HepG2 (cell line): ENCODE data around the gene ITCH. TPM values are rescaled to one million over a fixed set of nuclear protein-coding genes. Genes with fewer than 3 reads are reported as not detected.

ENCODE experiments used
- BCL6 ChIP-seq: IDR thresholded peaks from 2 replicates; pipeline ENCODE4 v1.6.1; 2016; ENCODE audit warnings: missing genetic modification reagents, missing compliant biosample characterization
- BHLHE40 ChIP-seq: IDR thresholded peaks from 2 replicates; pipeline ENCODE4 v1.6.1; 2011; ENCODE audit warnings: low read length, improper control_type of control experiment
- ELF3 ChIP-seq: IDR thresholded peaks from 2 replicates; pipeline ENCODE4 v1.6.1; 2016; ENCODE audit warnings: missing genetic modification reagents, missing compliant biosample characterization
- FOXA1 ChIP-seq, 2 experiments: fragments of 450-650 bp in 1 of 2; sonication (generic) in 1 of 2; formaldehyde crosslinking in 1 of 2; IDR thresholded peaks; 2 replicates each; pipeline versions ENCODE4 v1.4.0 to v1.6.1; 2016 to 2020; ENCODE audit warnings: missing genetic modification reagents in 1 of 2
- GPN1 ChIP-seq: sonication (generic); formaldehyde crosslinking; IDR thresholded peaks from 2 replicates; pipeline ENCODE4 v1.5.1; 2020; ENCODE audit warnings: missing genetic modification reagents, borderline replicate concordance
- MED13 ChIP-seq: sonication (generic); formaldehyde crosslinking; IDR thresholded peaks from 2 replicates; pipeline ENCODE4 v1.5.0; 2020; ENCODE audit warnings: missing genetic modification reagents
- NR2C2 ChIP-seq: sonication (generic); formaldehyde crosslinking; IDR thresholded peaks from 2 replicates; pipeline ENCODE4 v1.4.0; 2020; ENCODE audit warnings: missing genetic modification reagents, mild to moderate bottlenecking, moderate library complexity, borderline replicate concordance
- PRPF4 ChIP-seq: fragments of 200-400 bp; formaldehyde crosslinking; IDR thresholded peaks from 2 replicates; pipeline ENCODE4 v1.6.1; 2016; ENCODE audit warnings: low read length, low read depth; ENCODE audit not compliant: poor library complexity, severe bottlenecking
- SIX1 ChIP-seq: sonication (generic); formaldehyde crosslinking; IDR thresholded peaks from 2 replicates; pipeline ENCODE4 v1.4.0; 2020; ENCODE audit warnings: missing genetic modification reagents, borderline replicate concordance
- ZC3H4 ChIP-seq: sonication (generic); formaldehyde crosslinking; IDR thresholded peaks from 2 replicates; pipeline ENCODE4 v1.4.0; 2020; ENCODE audit warnings: missing genetic modification reagents, borderline replicate concordance
- ZFP62 ChIP-seq: sonication (generic); formaldehyde crosslinking; IDR thresholded peaks from 2 replicates; pipeline ENCODE4 v1.4.0; 2020; ENCODE audit warnings: missing genetic modification reagents
- ZFP91 ChIP-seq: sonication (generic); formaldehyde crosslinking; IDR thresholded peaks from 2 replicates; pipeline ENCODE4 v1.9.0; 2022; ENCODE audit warnings: missing genetic modification reagents, mild to moderate bottlenecking, borderline replicate concordance
- ZNF274 ChIP-seq: sonication (generic); formaldehyde crosslinking; IDR thresholded peaks from 2 replicates; pipeline ENCODE4 v1.5.1; 2020; ENCODE audit warnings: mild to moderate bottlenecking, missing genetic modification reagents
- ZNF367 ChIP-seq: sonication (generic); formaldehyde crosslinking; IDR thresholded peaks from 2 replicates; pipeline ENCODE4 v1.4.0; 2020; ENCODE audit warnings: missing genetic modification reagents, borderline replicate concordance
- ZNF547 ChIP-seq: sonication (generic); formaldehyde crosslinking; IDR thresholded peaks from 2 replicates; pipeline ENCODE4 v1.5.1; 2020; ENCODE audit warnings: mild to moderate bottlenecking, missing genetic modification reagents
- ZNF562 ChIP-seq: sonication (generic); formaldehyde crosslinking; IDR thresholded peaks from 2 replicates; pipeline ENCODE4 v1.8.0; 2022; ENCODE audit warnings: missing genetic modification reagents, borderline replicate concordance
- ZNF639 ChIP-seq: conservative IDR thresholded peaks from 2 replicates; pipeline ENCODE4 v1.6.1; 2018; ENCODE audit warnings: missing genetic modification reagents
- ZNF781 ChIP-seq: sonication (generic); formaldehyde crosslinking; IDR thresholded peaks from 2 replicates; pipeline ENCODE4 v1.5.1; 2020; ENCODE audit warnings: borderline replicate concordance, mild to moderate bottlenecking, missing genetic modification reagents; ENCODE audit errors: not compliant biosample characterization
- ZNF891 ChIP-seq: sonication (generic); formaldehyde crosslinking; IDR thresholded peaks from 2 replicates; pipeline ENCODE4 v1.5.0; 2020; ENCODE audit warnings: mild to moderate bottlenecking, missing genetic modification reagents
- polyA plus RNA-seq, 8 experiments: library from polyadenylated mRNA; depleted of rRNA in 3 of 8; stranded (reverse) in 7 of 8; unstranded in 1 of 8; fragments of >200 nt; fragmentation: Illumina TruSeq in 4 of 8; extraction: Trizol in 4 of 8; gene quantifications; 2 replicates each; pipeline versions ENCODE4 v1.2.1 to v1.2.3, GENCODE V29; 2011 to 2016; ENCODE audit warnings: low read depth in 4 of 8, missing spikeins in 1 of 8, mixed read lengths in 1 of 8; ENCODE audit not compliant: insufficient read depth in 1 of 8
- total RNA-seq, 5 experiments: library from RNA; depleted of rRNA; stranded (reverse); fragments of >200 nt; fragmentation: Illumina TruSeq; extraction: Trizol; gene quantifications; 2 replicates each; pipeline ENCODE4 v1.2.3, GENCODE V29; 2016; ENCODE audit warnings: low read depth in 1 of 5
- TF ChIP-seq, protein P1 (sequence below): sonication (generic); formaldehyde crosslinking; IDR thresholded peaks from 2 replicates; pipeline ENCODE4 v1.5.1; 2020; ENCODE audit warnings: mild to moderate bottlenecking, missing genetic modification reagents

ITCH gene
- total and polyA plus RNA-seq, 2 of the 13 experiments (the other 11 are each of a cell fraction or from before 2014, with no cell fraction given) = 20.5 to 112 TPM

DNA sequence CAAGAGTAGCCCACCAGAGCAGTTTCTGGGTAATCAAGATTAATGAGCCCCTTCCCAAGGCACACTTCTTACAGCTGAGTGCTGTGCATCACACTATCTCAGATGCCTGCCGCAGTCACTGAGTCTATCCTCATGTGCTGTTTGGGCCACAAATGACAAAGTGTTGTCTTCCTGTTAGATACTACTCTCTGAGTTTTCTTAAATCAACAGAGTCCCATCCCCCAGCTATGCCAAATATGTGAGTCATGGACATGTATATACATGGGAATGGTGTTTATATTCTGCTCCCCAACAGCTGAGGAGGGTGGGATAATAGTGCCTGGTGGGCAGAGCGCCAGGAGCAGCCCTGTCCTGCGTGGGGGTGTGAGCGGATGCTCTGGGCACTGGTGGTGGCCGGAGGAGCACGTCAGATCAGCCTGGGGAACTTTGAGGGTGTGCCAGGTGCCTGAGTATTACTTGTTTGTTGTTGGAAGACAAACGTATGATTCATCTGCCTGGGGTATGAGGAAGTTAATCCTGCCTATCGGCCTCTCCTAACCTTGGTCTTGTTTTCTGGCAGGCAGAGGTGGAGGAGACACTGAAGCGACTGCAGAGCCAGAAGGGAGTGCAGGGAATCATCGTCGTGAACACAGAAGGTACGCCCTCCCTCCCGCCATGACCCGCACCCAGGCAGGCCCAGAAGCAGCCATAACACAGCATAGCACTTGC lies 162.8 kb downstream of the ITCH start (continued):
- TF ChIP-seq ZNF891 (CRISPR knock-in tag) (peak; percentile 15; the same call in 1 of the 2 replicates), PRPF4 (peak; percentile 67), BCL6 (CRISPR knock-in tag) (peak; percentile 79), MED13 (no peak), ZNF547 (CRISPR knock-in tag) (0 out of 2 replicates have a peak, but pooled peaks have one; percentile 41), ELF3 (CRISPR knock-in tag) (peak; percentile 100), ZFP91 (CRISPR knock-in tag) (peak; percentile 90), SIX1 (CRISPR knock-in tag) (peak; percentile 35; the same call in 1 of the 2 replicates), FOXA1 (IDR thresholded peaks at IDR 0.05) (peak; percentile 88), FOXA1 (CRISPR knock-in tag; IDR thresholded peaks at IDR 0.05) (peak; percentile 93), ZNF562 (no peak), BHLHE40 (no peak), ZNF781 (peak; percentile 64), ZNF367 (no peak), NR2C2 (CRISPR knock-in tag) (peak; percentile 39; the same call in 1 of the 2 replicates), ZC3H4 (peak; percentile 89; the same call in 1 of the 2 replicates), GPN1 (CRISPR knock-in tag) (no peak), ZNF639 (CRISPR knock-in tag) (peak; percentile 57; the same call in 1 of the 2 replicates), ZNF274 (no peak; the same call in 1 of the 2 replicates), ZFP62 (CRISPR knock-in tag) (0 out of 2 replicates have a peak, but pooled peaks have one; percentile 68)
- TF ChIP-seq, protein P1, sequence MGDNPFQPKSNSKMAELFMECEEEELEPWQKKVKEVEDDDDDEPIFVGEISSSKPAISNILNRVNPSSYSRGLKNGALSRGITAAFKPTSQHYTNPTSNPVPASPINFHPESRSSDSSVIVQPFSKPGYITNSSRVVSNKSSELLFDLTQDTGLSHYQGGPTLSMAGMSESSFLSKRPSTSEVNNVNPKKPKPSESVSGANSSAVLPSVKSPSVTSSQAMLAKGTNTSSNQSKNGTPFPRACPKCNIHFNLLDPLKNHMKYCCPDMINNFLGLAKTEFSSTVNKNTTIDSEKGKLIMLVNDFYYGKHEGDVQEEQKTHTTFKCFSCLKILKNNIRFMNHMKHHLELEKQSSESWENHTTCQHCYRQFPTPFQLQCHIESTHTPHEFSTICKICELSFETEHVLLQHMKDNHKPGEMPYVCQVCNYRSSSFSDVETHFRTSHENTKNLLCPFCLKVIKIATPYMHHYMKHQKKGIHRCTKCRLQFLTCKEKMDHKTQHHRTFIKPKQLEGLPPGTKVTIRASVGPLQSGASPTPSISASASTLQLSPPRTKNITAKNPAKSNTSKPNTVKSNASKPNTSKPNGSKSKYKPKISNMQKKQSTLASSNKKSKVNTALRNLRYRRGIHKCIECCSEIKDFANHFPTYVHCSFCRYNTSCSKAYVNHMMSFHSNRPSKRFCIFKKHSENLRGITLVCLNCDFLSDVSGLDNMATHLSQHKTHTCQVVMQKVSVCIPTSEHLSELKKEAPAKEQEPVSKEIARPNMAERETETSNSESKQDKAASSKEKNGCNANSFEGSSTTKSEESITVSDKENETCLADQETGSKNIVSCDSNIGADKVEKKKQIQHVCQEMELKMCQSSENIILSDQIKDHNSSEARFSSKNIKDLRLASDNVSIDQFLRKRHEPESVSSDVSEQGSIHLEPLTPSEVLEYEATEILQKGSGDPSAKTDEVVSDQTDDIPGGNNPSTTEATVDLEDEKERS (CRISPR knock-in tag) = peak; percentile 81; the same call in 1 of the 2 replicates
